HG02610 (cell line): ENCODE data around the gene USP24.
A peak's percentile ranks its signal among the peaks of the same experiment; 100 is the strongest.

ENCODE experiments used
- ATAC-seq: cut with Tn5 transposase; IDR thresholded peaks from one replicate; pipeline ENCODE4 v1.9.1; 2021; ENCODE audit warnings: mild to moderate bottlenecking, moderate library complexity; ENCODE audit not compliant: unreplicated experiment

USP24 gene

DNA sequence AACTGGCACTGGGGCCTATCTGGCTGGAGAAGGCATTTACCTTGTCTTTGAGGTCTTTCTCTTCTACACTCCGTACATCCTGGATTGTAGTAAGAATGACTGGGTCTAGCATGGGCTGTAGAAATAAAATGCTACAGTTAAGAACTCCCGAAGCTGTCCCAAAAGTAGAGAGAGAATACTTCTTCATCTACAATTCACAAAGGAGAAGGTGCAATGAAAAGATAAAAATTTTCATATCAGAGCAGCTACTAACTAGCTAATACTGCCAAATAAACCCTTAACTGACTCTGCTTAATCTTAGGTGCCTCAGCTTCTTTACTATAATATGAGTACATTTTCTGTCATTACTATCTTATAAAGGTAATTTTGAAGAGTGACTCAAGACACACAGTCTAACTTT lies 55.6 kb downstream of the USP24 start:
- no peak for ATAC-seq

- no peak for ATAC-seq
Measured at GRCh38 chr1:55156608-55157007, 58.6 kb downstream of the USP24 start.

- ATAC-seq: no peak
Measured at GRCh38 chr1:55156093-55156492, 59.1 kb downstream of the USP24 start.

- ATAC-seq: no peak
Measured at GRCh38 chr1:55155522-55155921, 59.6 kb downstream of the USP24 start.

GRCh38 chr1:55154616-55155015 lies 60.5 kb downstream of the USP24 start:
- ATAC-seq: no peak

- ATAC-seq: no peak
Measured at GRCh38 chr1:55153031-55153430, 62.1 kb downstream of the USP24 start.

- peak; percentile 85 for ATAC-seq
Measured at GRCh38 chr1:55150880-55151588, 64.1 kb downstream of the USP24 start.

GRCh38 chr1:55148676-55149075 lies 66.5 kb downstream of the USP24 start:
- no peak for ATAC-seq

- ATAC-seq: no peak
Measured at GRCh38 chr1:55147524-55147923, 67.6 kb downstream of the USP24 start.

DNA sequence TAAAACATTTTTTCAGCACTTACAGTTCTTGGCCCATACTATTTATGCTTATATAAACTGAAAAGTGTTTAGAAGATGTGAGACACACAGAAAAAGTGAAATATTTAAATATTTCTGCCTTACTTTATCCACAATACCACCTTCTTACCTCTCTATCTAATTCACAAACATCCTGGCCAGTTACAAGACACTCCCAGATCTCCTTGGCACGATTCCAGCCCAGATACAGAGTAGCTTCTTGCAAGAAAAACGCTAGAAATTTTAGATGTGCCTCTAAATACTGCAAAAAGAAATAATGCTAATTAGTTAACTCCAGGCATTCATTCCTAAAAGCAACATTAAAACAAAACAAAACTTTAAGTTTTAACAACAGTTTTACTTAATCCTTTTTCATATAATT lies 68.4 kb downstream of the USP24 start:
- no peak for ATAC-seq

DNA sequence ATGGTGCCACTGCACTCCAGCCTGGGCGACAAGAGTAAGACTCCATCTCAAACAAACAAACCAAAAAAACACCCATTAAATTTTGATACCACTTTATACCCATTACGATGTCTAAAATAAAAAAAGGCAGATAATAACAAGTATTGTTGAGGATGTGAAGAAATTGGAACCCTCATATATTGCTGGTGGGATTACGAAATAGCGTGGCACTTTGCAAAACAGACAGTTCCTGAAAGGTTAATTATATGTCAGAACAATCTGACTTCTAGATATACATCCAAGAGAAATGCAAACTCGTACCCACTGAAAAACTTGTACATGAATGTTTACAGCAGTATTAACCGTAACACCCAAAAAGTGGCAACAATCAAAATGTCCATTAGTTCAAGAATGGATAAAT lies 70.3 kb downstream of the USP24 start:
- no peak for ATAC-seq

- no peak for ATAC-seq
Measured at GRCh38 chr1:55143684-55144083, 71.5 kb downstream of the USP24 start.

DNA sequence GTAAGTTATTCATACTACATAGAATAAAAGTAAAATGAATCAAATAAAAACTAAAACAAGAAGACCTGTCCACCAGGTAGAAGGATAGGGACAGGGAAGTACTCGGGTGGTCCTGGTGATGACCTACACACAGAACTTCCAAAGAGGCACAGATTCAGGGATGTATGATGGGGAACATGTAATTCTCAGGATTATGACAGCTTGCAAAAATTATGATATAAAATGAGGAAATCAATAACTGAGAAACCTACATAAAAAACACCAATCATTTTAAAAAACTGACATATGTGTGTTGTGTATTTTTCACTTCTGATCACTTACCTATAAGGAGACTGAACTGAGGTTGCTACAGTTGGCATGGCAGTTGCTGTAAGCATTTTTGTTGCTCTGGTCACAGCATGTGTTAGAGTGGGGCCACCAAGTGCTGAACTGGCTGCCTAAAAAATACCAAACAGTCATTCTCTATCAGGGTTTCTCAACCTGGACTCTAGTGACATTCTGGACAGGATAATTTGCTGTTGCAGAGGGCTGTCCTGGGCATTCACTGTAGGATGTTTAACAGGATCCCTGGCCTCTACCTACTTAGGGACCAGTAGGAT lies 73.8 kb downstream of the USP24 start:
- no peak for ATAC-seq

DNA sequence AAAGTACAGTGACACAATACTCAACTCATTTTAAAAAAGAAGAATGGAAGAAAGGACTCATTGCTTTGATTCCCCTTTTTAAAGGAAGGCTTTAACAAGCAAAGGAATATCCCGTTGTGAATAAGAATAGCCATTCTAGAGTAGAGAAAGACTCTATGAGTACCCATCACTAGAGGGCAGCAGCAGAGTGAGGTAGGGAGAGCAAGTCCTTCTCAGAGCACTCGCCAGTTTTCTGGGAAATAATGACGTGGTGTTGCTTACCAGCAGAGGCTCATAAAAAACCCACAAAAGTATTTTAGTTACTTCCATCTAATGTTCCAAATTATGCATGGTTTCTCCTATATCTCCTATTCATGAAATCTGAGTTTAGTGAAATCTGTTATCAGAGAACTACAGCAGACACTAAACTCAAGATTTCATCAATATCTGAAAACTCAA lies 74.6 kb downstream of the USP24 start:
- peak; percentile 92 for ATAC-seq

DNA sequence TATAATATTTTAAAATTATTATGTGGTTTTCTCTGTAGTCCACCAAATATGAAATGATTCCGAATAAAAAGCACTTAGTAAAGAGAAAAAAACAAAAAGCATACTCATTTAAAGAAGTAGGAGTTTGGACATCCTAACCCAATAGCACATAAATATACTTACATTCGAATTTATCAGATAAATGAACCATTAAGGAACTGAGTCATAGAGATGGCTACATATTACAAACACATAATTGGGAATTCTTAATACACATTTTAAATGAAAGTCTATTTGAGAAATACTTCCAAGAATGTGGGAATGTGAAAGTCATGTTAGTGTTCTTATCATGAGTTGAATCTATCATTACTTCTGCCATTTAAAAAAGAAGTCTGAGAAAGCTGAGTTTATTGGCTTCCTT lies 75.0 kb downstream of the USP24 start:
- ATAC-seq: no peak

DNA sequence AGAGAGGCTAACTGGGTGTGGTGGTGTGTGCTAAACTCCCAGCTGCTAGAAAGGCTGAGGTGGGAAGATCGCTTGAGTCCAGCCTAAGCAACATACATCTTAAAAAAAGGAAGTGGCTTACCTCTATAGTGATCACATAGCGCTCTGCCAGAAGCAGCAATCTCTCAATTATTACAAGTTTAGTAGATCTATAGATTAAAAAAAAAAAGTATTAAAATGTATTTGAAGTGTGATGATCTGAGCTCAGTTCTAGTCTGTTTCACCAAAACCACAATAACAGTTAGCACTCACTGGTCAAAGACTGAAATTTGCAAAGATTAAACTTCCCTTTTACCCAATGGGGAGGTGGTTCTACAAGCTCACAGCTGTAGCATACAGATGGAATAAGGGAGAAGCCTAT lies 76.3 kb downstream of the USP24 start:
- no peak for ATAC-seq

DNA sequence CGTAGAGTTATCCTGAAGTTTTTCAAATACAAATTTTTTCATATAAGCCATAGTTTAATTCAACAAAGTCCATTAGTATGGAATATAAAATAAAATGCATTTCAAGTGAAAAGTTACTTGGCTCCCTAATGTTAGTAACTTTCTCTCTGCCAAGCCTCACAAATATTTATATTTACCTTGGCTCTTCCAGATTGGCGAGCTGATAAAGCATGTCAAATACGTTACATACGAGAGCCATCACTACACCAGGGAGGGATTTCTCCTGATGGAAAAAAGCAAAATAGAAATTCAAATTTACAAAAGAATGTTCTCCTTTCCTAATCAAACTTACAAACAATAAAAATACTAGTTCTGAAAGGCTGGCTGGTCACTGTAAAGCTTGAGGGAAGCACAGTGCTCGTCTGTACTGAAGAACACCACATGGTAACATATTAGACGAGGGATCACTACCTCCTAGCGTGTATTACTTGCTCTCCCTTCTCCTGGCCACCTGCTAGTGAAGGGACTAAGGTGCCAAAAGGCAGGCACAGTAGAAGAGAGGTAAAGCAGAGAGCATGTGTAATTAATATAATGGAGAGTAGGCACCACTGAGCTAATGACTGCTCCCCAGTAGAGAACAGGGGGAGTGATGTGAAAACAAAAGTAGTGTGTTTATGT lies 80.9 kb downstream of the USP24 start:
- ATAC-seq: no peak

DNA sequence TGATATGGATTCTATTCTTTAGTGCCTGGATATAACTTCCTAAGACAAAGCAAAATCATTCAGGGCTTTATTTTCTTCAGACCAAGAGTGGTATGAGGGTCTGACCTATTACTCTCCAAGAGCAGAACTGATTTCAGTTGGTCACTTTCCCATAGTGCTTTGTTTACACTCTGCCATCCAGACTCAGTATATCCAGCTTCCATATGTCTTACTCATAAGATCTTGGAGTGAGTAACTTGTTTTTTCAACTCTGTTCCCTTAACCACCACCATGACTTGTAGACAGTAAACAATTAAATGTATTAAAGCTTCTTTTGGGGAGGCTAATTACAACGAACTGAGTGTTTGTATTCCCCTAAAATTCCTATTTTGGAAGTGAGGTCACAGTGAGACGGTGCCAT lies 83.4 kb downstream of the USP24 start:
- ATAC-seq: no peak

- no peak for ATAC-seq
Measured at GRCh38 chr1:55131218-55131617, 83.9 kb downstream of the USP24 start.

GRCh38 chr1:55129194-55129728 lies 85.9 kb downstream of the USP24 start:
- ATAC-seq: no peak

- ATAC-seq: no peak
Measured at GRCh38 chr1:55128418-55128995, 86.7 kb downstream of the USP24 start.
